IPS-18c (cell line): Measurements from ENCODE around the gene RHBDD2.
"Not testable (repeated sequence)": the region's sequence is repeated elsewhere in the genome, so short reads cannot be mapped to it uniquely, and the experiment has no call there.

Source experiments
- H3K4me3 ChIP-seq: 2 replicates; pipeline ENCODE4 v1.7.0; 2013; ENCODE audit warnings: low read depth, mild to moderate bottlenecking, low read length, moderate library complexity; ENCODE audit not compliant: insufficient read depth
- H3K9me3 ChIP-seq: one replicate; pipeline ENCODE4 v1.6.1; 2013; ENCODE audit warnings: mild to moderate bottlenecking, low read length, moderate library complexity; ENCODE audit not compliant: control insufficient read depth, insufficient read depth

The RHBDD2 gene

GRCh38 chr7:75856536-75856935 lies 22.3 kb upstream of the RHBDD2 start:
- no peaks in the 10 kb centered on the region for H3K9me3 ChIP-seq
- no peak overlapping the region for H3K4me3 ChIP-seq

GRCh38 chr7:75858410-75858809 lies 20.4 kb upstream of the RHBDD2 start:
- Histone ChIP-seq H3K4me3 (no peak overlapping the region), H3K9me3 (no peaks in the 10 kb centered on the region)

- no peak overlapping the region for H3K4me3 ChIP-seq
- no peaks in the 10 kb centered on the region for H3K9me3 ChIP-seq
Measured at GRCh38 chr7:75861636-75862035, 17.2 kb upstream of the RHBDD2 start.

- not testable (repeated sequence) for H3K9me3 ChIP-seq, H3K4me3 ChIP-seq
Measured at GRCh38 chr7:75864251-75864650, 14.6 kb upstream of the RHBDD2 start.

GRCh38 chr7:75866114-75866488 lies 12.7 kb upstream of the RHBDD2 start:
- H3K9me3 ChIP-seq: no peaks in the 10 kb centered on the region
- no peak overlapping the region for H3K4me3 ChIP-seq

GRCh38 chr7:75866489-75867389 lies 12.1 kb upstream of the RHBDD2 start:
- H3K9me3 ChIP-seq: no peaks in the 10 kb centered on the region
- no peak overlapping the region for H3K4me3 ChIP-seq

GRCh38 chr7:75867390-75867717 lies 11.5 kb upstream of the RHBDD2 start:
- Histone ChIP-seq H3K4me3 (no peak overlapping the region), H3K9me3 (no peaks in the 10 kb centered on the region)

GRCh38 chr7:75868153-75868552 lies 10.7 kb upstream of the RHBDD2 start:
- no peak overlapping the region for H3K4me3 ChIP-seq
- no peaks in the 10 kb centered on the region for H3K9me3 ChIP-seq

- no peaks in the 10 kb centered on the region for H3K9me3 ChIP-seq
- no peak overlapping the region for H3K4me3 ChIP-seq
Measured at GRCh38 chr7:75869776-75870379, 9.0 kb upstream of the RHBDD2 start.

- Histone ChIP-seq H3K9me3 (no peaks in the 10 kb centered on the region), H3K4me3 (no peak overlapping the region)
Measured at GRCh38 chr7:75870557-75871161, 8.2 kb upstream of the RHBDD2 start.

GRCh38 chr7:75872073-75872782 lies 6.6 kb upstream of the RHBDD2 start:
- no peak overlapping the region for H3K4me3 ChIP-seq
- no peaks in the 10 kb centered on the region for H3K9me3 ChIP-seq

- H3K4me3 ChIP-seq, H3K9me3 ChIP-seq: not testable (repeated sequence)
Measured at GRCh38 chr7:75874180-75874579, 4.7 kb upstream of the RHBDD2 start.

- H3K4me3 ChIP-seq: no peak overlapping the region
Measured at GRCh38 chr7:75875113-75876080, 3.4 kb upstream of the RHBDD2 start.

GRCh38 chr7:75876126-75876881 lies 2.5 kb upstream of the RHBDD2 start:
- Histone ChIP-seq H3K9me3 (no peaks in the 10 kb centered on the region), H3K4me3 (no peak overlapping the region)

More at GRCh38 chr7:75875113-75876080, 3.4 kb upstream of the RHBDD2 start:
- H3K9me3 ChIP-seq: no peaks in the 10 kb centered on the region

- 0 out of 2 replicates have a peak overlapping the region, but pooled peaks have one; percentile 20 for H3K4me3 ChIP-seq
Measured at GRCh38 chr7:75878312-75878768, 494 bp upstream of the RHBDD2 start.

GRCh38 chr7:75879771-75880184 lies 944 bp downstream of the RHBDD2 start:
- peaks cover 3% of the 10 kb centered on the region for H3K9me3 ChIP-seq
- H3K4me3 ChIP-seq: peak overlapping the region; percentile 87

More at GRCh38 chr7:75878312-75878768, 494 bp upstream of the RHBDD2 start:
- no peaks in the 10 kb centered on the region for H3K9me3 ChIP-seq
